Measurements from ENCODE around the gene BTN1A1. TPM values are rescaled to one million over a fixed set of nuclear protein-coding genes. Genes with fewer than 3 reads are reported as not detected.

Gene BTN1A1
- total and polyA plus RNA-seq, 9 of the 15 experiments (the other 6 are each of a cell fraction or from before 2014, with no cell fraction given): 0.01 to 0.15 (median 0.06) TPM; not detected in 4

DNA sequence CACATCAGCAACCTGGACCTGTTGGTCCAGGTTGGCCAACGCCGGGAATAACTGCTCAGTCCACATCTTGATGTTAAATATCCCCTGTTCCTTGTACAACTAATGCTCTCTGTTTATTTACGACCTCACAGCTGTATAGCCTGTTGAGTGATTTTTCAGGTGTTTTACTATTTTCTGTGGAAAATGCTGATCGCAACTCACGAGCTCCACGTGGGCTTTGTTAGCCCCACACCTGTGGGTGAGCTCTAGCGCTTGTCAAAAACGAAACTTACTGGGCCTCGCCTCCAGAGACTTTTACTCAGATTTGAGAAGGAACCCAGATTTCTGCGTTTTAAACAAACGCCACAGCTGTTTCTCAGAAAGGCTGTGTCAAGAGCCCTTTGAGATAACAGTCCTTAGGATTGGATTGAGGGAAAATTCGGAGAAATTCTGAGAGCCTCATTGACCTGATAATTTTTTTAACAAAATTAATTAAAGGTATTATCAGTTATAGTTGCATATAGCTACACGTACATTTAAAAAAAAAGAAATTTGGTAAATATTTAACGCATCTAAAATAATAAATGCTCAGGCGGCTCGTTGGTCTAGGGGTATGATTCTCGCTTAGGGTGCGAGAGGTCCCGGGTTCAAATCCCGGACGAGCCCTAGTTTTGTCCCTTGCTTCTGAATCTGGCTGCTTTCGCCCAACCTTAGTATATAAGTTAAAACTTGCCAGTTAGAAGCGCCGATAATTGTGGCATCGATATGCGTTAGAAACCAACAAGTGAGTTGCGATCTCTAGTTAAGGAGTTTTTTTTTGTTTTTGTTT is 54.8 kb downstream of the BTN1A1 start (continued):
- TF ChIP-seq, protein P1, sequence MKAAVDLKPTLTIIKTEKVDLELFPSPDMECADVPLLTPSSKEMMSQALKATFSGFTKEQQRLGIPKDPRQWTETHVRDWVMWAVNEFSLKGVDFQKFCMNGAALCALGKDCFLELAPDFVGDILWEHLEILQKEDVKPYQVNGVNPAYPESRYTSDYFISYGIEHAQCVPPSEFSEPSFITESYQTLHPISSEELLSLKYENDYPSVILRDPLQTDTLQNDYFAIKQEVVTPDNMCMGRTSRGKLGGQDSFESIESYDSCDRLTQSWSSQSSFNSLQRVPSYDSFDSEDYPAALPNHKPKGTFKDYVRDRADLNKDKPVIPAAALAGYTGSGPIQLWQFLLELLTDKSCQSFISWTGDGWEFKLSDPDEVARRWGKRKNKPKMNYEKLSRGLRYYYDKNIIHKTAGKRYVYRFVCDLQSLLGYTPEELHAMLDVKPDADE (conservative IDR thresholded peaks at IDR 0.05; ENCODE audit: control insufficient read depth, low read depth, low read length): 0 out of 2 replicates have a peak, but pooled peaks have one; percentile 72
- TF ChIP-seq ZNF174 (CRISPR knock-in tag; IDR thresholded peaks at IDR 0.05): no peak
- no peak for TF ChIP-seq HSF4 (CRISPR knock-in tag; IDR thresholded peaks at IDR 0.05; ENCODE audit: borderline replicate concordance)
- TF ChIP-seq, protein P2, sequence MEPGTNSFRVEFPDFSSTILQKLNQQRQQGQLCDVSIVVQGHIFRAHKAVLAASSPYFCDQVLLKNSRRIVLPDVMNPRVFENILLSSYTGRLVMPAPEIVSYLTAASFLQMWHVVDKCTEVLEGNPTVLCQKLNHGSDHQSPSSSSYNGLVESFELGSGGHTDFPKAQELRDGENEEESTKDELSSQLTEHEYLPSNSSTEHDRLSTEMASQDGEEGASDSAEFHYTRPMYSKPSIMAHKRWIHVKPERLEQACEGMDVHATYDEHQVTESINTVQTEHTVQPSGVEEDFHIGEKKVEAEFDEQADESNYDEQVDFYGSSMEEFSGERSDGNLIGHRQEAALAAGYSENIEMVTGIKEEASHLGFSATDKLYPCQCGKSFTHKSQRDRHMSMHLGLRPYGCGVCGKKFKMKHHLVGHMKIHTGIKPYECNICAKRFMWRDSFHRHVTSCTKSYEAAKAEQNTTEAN (CRISPR knock-in tag; IDR thresholded peaks at IDR 0.05): no peak
- TF ChIP-seq IFI16 (CRISPR knock-in tag; IDR thresholded peaks at IDR 0.05): no peak
- TF ChIP-seq ZKSCAN8 (CRISPR knock-in tag; IDR thresholded peaks at IDR 0.05): no peak
- TF ChIP-seq RBFOX2 (IDR thresholded peaks at IDR 0.05; ENCODE audit: low read depth, low read length): no peak
- TF ChIP-seq GATAD2B (IDR thresholded peaks at IDR 0.05; ENCODE audit: borderline replicate concordance): peak; percentile 49; the same call in 1 of the 2 replicates
- TF ChIP-seq, protein P3, sequence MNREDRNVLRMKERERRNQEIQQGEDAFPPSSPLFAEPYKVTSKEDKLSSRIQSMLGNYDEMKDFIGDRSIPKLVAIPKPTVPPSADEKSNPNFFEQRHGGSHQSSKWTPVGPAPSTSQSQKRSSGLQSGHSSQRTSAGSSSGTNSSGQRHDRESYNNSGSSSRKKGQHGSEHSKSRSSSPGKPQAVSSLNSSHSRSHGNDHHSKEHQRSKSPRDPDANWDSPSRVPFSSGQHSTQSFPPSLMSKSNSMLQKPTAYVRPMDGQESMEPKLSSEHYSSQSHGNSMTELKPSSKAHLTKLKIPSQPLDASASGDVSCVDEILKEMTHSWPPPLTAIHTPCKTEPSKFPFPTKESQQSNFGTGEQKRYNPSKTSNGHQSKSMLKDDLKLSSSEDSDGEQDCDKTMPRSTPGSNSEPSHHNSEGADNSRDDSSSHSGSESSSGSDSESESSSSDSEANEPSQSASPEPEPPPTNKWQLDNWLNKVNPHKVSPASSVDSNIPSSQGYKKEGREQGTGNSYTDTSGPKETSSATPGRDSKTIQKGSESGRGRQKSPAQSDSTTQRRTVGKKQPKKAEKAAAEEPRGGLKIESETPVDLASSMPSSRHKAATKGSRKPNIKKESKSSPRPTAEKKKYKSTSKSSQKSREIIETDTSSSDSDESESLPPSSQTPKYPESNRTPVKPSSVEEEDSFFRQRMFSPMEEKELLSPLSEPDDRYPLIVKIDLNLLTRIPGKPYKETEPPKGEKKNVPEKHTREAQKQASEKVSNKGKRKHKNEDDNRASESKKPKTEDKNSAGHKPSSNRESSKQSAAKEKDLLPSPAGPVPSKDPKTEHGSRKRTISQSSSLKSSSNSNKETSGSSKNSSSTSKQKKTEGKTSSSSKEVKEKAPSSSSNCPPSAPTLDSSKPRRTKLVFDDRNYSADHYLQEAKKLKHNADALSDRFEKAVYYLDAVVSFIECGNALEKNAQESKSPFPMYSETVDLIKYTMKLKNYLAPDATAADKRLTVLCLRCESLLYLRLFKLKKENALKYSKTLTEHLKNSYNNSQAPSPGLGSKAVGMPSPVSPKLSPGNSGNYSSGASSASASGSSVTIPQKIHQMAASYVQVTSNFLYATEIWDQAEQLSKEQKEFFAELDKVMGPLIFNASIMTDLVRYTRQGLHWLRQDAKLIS (CRISPR knock-in tag; IDR thresholded peaks at IDR 0.05): 0 out of 2 replicates have a peak, but pooled peaks have one; percentile 12
- TF ChIP-seq ZKSCAN3 (CRISPR knock-in tag; IDR thresholded peaks at IDR 0.05): no peak
- TF ChIP-seq RFX1 (IDR thresholded peaks at IDR 0.05): no peak
- TF ChIP-seq U2AF2 (optimal IDR thresholded peaks at IDR 0.05; ENCODE audit: low read depth, low read length): no peak
- TF ChIP-seq PML (IDR thresholded peaks at IDR 0.05; ENCODE audit: low read length): 0 out of 2 replicates have a peak, but pooled peaks have one; percentile 8
- peak; percentile 71 for TF ChIP-seq NFIC (IDR thresholded peaks at IDR 0.05)
- TF ChIP-seq, protein P4, sequence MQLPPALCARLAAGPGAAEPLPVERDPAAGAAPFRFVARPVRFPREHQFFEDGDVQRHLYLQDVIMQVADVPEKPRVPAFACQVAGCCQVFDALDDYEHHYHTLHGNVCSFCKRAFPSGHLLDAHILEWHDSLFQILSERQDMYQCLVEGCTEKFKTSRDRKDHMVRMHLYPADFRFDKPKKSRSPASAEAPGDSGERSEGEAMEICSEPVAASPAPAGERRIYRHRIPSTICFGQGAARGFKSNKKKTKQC (CRISPR knock-in tag; IDR thresholded peaks at IDR 0.05): no peak
- no peak for TF ChIP-seq WHSC1 (IDR thresholded peaks at IDR 0.05; ENCODE audit: low read length)
- TF ChIP-seq, protein P5, sequence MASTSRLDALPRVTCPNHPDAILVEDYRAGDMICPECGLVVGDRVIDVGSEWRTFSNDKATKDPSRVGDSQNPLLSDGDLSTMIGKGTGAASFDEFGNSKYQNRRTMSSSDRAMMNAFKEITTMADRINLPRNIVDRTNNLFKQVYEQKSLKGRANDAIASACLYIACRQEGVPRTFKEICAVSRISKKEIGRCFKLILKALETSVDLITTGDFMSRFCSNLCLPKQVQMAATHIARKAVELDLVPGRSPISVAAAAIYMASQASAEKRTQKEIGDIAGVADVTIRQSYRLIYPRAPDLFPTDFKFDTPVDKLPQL (IDR thresholded peaks at IDR 0.05; ENCODE audit: extremely low read depth, insufficient read length): no peak
- no peak for TF ChIP-seq ETS2 (tag; IDR thresholded peaks at IDR 0.05; ENCODE audit: borderline replicate concordance, poor library complexity, severe bottlenecking)
